Smooth muscle cell (in vitro differentiated cells): Measurements from ENCODE around the gene WNT1. TPM values are rescaled to one million over a fixed set of nuclear protein-coding genes. Genes with fewer than 3 reads are reported as not detected.

Experiments
- DNase-seq: peaks from one replicate; lab custom pipeline; 2025; ENCODE audit not compliant: unreplicated experiment; lab: John Stamatoyannopoulos, UW
- H2AFZ ChIP-seq: fragments of 200-600 bp; sonication (generic); 2 replicates; pipeline ENCODE4 v1.6.0; 2016; ENCODE audit warnings: antibody characterized with exemption, low read depth, mild to moderate bottlenecking
- H3F3A ChIP-seq: fragments of 200-600 bp; sonication (generic); 2 replicates; pipeline ENCODE4 v1.6.0; 2017; ENCODE audit warnings: antibody characterized with exemption, low read depth
- H3K27ac ChIP-seq: fragments of 200-600 bp; sonication (generic); 2 replicates; pipeline ENCODE4 v1.5.1; 2016; ENCODE audit warnings: low read depth, mild to moderate bottlenecking
- H3K27me3 ChIP-seq: fragments of 200-600 bp; sonication (generic); 2 replicates; pipeline ENCODE4 v1.6.1; 2016; ENCODE audit warnings: low read depth, mild to moderate bottlenecking
- H3K36me3 ChIP-seq: fragments of 200-600 bp; sonication (generic); 2 replicates; pipeline ENCODE4 v1.5.1; 2016; ENCODE audit warnings: low read depth
- H3K4me1 ChIP-seq: fragments of 200-600 bp; sonication (generic); 2 replicates; pipeline ENCODE4 v1.5.1; 2016; ENCODE audit warnings: low read depth
- H3K4me2 ChIP-seq: fragments of 200-600 bp; sonication (generic); 2 replicates; pipeline ENCODE4 v1.6.0; 2016; ENCODE audit warnings: mild to moderate bottlenecking
- H3K4me3 ChIP-seq: fragments of 200-600 bp; sonication (generic); 2 replicates; pipeline ENCODE4 v1.5.1; 2016; ENCODE audit warnings: mild to moderate bottlenecking
- H3K79me2 ChIP-seq: fragments of 200-600 bp; sonication (generic); 2 replicates; pipeline ENCODE4 v1.6.0; 2016; ENCODE audit warnings: low read depth, mild to moderate bottlenecking
- H3K9ac ChIP-seq: fragments of 200-600 bp; sonication (generic); 2 replicates; pipeline ENCODE4 v1.6.0; 2016; ENCODE audit warnings: low read depth
- H3K9me3 ChIP-seq: fragments of 200-600 bp; sonication (generic); replicated peaks from 2 replicates; pipeline ENCODE4 v1.5.1; 2016; ENCODE audit warnings: low read depth
- H4K20me1 ChIP-seq: fragments of 200-600 bp; sonication (generic); 2 replicates; pipeline ENCODE4 v1.6.0; 2016; ENCODE audit warnings: low read depth
- CTCF ChIP-seq: fragments of 200-600 bp; sonication (generic); IDR thresholded peaks from 2 replicates; pipeline ENCODE4 v1.5.1; 2017; ENCODE audit warnings: borderline replicate concordance, mild to moderate bottlenecking, antibody characterized with exemption; ENCODE audit not compliant: insufficient read depth, poor library complexity, severe bottlenecking
- WGBS: methylation state at CpG from one replicate; pipeline ENCODE4 v1.1.7; 2016; ENCODE audit warnings: low lambda C conversion rate; 5-methylcytosine and 5-hydroxymethylcytosine counted together
- polyA plus RNA-seq: library from polyadenylated mRNA; unstranded; fragments of >200 nt; fragmentation: Nextera tagmentation; extraction: Ambion mirVana; gene quantifications from 2 replicates; pipeline ENCODE4 v1.2.1, GENCODE V29; 2016
- total RNA-seq: library from RNA; depleted of rRNA; stranded (reverse); fragments of >200 nt; gene quantifications from 2 replicates; pipeline ENCODE4 v1.2.3, GENCODE V29; 2014

Gene WNT1
- total and polyA plus RNA-seq, 2 experiments from 2014 or later, result not detected

GRCh38 chr12:48933664-48934311 is 44.3 kb upstream of the WNT1 start:
- WGBS, result 98% methylated on average over 9 of the region's 9 CpGs
- peaks cover 4% of the 10 kb centered on the region for H3F3A ChIP-seq
- no peak for DNase-seq
- H3K36me3 ChIP-seq, result peaks cover 7% of the 10 kb centered on the region
- TF ChIP-seq CTCF, result no peak
- H3K27me3 ChIP-seq, result no peaks in the 10 kb centered on the region
- H3K9ac ChIP-seq, result no peak overlapping the region
- H2AFZ ChIP-seq, result no peak overlapping the region
- no peaks in the 10 kb centered on the region for H3K4me1 ChIP-seq
- no peak overlapping the region for H3K4me2 ChIP-seq
- no peaks in the 10 kb centered on the region for H3K9me3 ChIP-seq
- H3K27ac ChIP-seq, result no peak overlapping the region
- H3K4me3 ChIP-seq, result no peak overlapping the region
- peaks cover 57% of the 10 kb centered on the region for H4K20me1 ChIP-seq
- H3K79me2 ChIP-seq, result no peaks in the 10 kb centered on the region

- Histone ChIP-seq H3K4me2 (no peak overlapping the region), H3K36me3 (peaks cover 7% of the 10 kb centered on the region)
Measured at GRCh38 chr12:48934312-48934706, 43.8 kb upstream of the WNT1 start.

GRCh38 chr12:48936379-48936979 is 41.6 kb upstream of the WNT1 start:
- Histone ChIP-seq H3K4me3 (no peak overlapping the region), H3F3A (no peaks in the 10 kb centered on the region), H3K4me1 (no peaks in the 10 kb centered on the region), H3K27me3 (no peaks in the 10 kb centered on the region), H4K20me1 (peaks cover 83% of the 10 kb centered on the region), H3K9ac (no peak overlapping the region), H3K79me2 (no peaks in the 10 kb centered on the region), H3K27ac (no peak overlapping the region), H3K4me2 (no peak overlapping the region), H3K36me3 (no peaks in the 10 kb centered on the region), H3K9me3 (no peaks in the 10 kb centered on the region), H2AFZ (no peak overlapping the region)
- TF ChIP-seq CTCF, result peak; percentile 90
- DNase-seq, result peak; percentile 30

More at GRCh38 chr12:48934312-48934706, 43.8 kb upstream of the WNT1 start:
- no peaks in the 10 kb centered on the region for H3K4me1 ChIP-seq
- no peak for DNase-seq
- no peaks in the 10 kb centered on the region for H3F3A ChIP-seq
- no peaks in the 10 kb centered on the region for H3K9me3 ChIP-seq
- H4K20me1 ChIP-seq, result peaks cover 62% of the 10 kb centered on the region
- no peaks in the 10 kb centered on the region for H3K79me2 ChIP-seq
- no peak overlapping the region for H3K4me3 ChIP-seq
- TF ChIP-seq CTCF, result peak; percentile 8
- 100% methylated on average over 1 of the region's 1 CpG for WGBS
- H3K9ac ChIP-seq, result no peak overlapping the region
- no peak overlapping the region for H3K27ac ChIP-seq
- no peak overlapping the region for H2AFZ ChIP-seq
- no peaks in the 10 kb centered on the region for H3K27me3 ChIP-seq

GRCh38 chr12:48937170-48937569 is 41.0 kb upstream of the WNT1 start:
- no peak for DNase-seq
- Histone ChIP-seq H3K4me2 (no peak overlapping the region), H3K79me2 (peaks cover 6% of the 10 kb centered on the region), H4K20me1 (peaks cover 90% of the 10 kb centered on the region), H3K9ac (no peak overlapping the region), H3K27ac (no peak overlapping the region), H3K4me1 (no peaks in the 10 kb centered on the region), H2AFZ (no peak overlapping the region), H3F3A (no peaks in the 10 kb centered on the region), H3K4me3 (no peak overlapping the region), H3K36me3 (no peaks in the 10 kb centered on the region), H3K9me3 (no peaks in the 10 kb centered on the region), H3K27me3 (no peaks in the 10 kb centered on the region)
- 68% methylated on average over 4 of the region's 6 CpGs for WGBS
- TF ChIP-seq CTCF, result no peak
